Gastroesophageal sphincter (tissue), 3 donors: ENCODE measurements around the gene GNAI2.
"Not testable (repeated sequence)": the region's sequence is repeated elsewhere in the genome, so short reads cannot be mapped to it uniquely, and the experiment has no call there.

Experiments used
- CTCF ChIP-seq, 4 experiments: fragments of 200-600 bp in 2 of 4; fragments of 450-650 bp in 2 of 4; sonication (generic) in 1 of 4; IDR thresholded peaks; one replicate each; pipeline ENCODE4 v1.5.1; 2017 to 2019; ENCODE audit warnings: antibody characterized with exemption in 4 of 4, mild to moderate bottlenecking in 2 of 4, moderate library complexity in 2 of 4
- EP300 ChIP-seq: sonication (generic); formaldehyde crosslinking; IDR thresholded peaks from one replicate; pipeline ENCODE4 v1.6.1; 2017; ENCODE audit warnings: antibody characterized with exemption, mild to moderate bottlenecking
- POLR2A ChIP-seq, 2 donors: fragments of 450-650 bp; IDR thresholded peaks; one replicate each; pipeline ENCODE4 v1.6.1; 2017; ENCODE audit warnings: antibody characterized with exemption in 2 of 2, mild to moderate bottlenecking in 2 of 2, moderate library complexity in 1 of 2
- POLR2AphosphoS5 ChIP-seq: sonication (generic); formaldehyde crosslinking; IDR thresholded peaks from one replicate; pipeline ENCODE4 v1.6.1; 2017; ENCODE audit warnings: antibody characterized with exemption

- not testable (repeated sequence) for TF ChIP-seq CTCF (IDR thresholded peaks at IDR 0.05); POLR2A (IDR thresholded peaks at IDR 0.05); EP300; POLR2AphosphoS5
These were observed 7.7 kb upstream of the GNAI2 start for GRCh38 chr3:50228184-50228763.
